CD4-positive, alpha-beta T cell treated with Interleukin-6 at 100 ng/mL for 8 hours (primary cell): ENCODE results near the gene RNF149.
"Not testable (repeated sequence)": the region's sequence is repeated elsewhere in the genome, so short reads cannot be mapped to it uniquely, and the experiment has no call there.

Experiments used
- DNase-seq: peaks from one replicate; pipeline ENCODE4 v3.0.0-alpha.2; 2020; ENCODE audit warnings: mixed read lengths, low spot score

Gene RNF149

GRCh38 chr2:101253703-101254450 lies 54.6 kb downstream of the RNF149 start:
- DNase-seq: peak; percentile 9

DNA sequence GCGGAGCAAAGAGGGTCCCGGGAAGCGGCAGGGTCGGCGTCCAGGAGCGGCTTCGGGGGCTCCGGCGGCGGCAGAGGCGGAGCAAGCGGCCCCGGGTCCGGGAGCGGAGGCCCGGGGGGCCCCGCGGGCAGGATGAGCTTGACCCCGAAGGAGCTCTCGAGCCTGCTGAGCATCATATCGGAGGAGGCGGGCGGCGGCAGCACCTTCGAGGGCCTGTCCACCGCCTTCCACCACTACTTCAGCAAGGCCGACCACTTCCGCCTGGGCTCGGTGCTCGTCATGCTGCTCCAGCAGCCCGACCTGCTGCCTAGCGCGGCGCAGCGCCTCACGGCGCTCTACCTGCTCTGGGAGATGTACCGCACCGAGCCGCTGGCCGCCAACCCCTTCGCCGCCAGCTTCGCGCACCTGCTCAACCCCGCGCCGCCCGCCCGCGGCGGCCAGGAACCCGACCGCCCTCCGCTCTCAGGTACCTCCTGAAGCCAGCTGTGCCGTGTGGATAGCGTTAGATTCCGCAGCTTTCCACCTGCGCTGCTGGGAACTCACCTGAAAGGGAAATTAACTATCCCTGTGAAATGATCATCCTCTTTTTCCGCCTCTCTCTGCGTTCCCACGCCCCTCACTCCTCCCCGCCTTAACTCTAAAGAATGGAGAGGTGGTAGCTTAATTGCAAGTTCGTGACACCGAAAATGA lies 55.3 kb downstream of the RNF149 start:
- peak; percentile 74 for DNase-seq

DNA sequence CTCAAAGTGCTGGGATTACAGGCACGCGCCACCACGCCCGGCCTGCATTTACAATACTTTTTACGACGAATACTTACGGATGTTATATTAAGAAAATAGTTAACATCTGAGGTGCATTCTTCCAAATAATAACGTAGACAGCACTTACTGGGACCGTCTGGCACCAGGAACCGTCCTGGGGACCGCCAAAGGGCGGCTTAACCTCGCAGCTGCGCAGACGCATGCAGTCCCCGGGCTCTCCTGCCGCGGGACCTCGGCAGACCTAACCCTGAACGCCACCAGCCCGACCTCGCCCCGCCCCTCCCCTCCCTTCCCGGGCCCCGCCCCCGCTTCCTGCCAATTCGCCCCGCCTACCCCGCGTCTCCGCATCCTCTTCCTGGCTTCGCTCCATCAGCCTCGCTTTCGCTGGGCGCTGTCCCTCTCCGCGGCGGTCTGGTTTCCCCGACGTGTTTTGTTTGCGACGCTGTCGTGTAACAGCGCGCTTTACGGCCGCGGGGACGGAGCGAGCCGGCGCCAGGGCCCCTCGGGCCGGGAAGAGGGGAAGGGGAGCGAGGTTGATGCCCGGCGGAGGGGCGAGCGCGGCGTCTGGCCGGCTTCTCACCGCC lies 56.0 kb downstream of the RNF149 start, which contains the start of gene CNOT11:
TSS of gene CNOT11 (plus strand) at position 479 of the 605 bp plus-strand sequence. CDS start at position 558, 79 bp downstream.
- peak; percentile 99 for DNase-seq

DNA sequence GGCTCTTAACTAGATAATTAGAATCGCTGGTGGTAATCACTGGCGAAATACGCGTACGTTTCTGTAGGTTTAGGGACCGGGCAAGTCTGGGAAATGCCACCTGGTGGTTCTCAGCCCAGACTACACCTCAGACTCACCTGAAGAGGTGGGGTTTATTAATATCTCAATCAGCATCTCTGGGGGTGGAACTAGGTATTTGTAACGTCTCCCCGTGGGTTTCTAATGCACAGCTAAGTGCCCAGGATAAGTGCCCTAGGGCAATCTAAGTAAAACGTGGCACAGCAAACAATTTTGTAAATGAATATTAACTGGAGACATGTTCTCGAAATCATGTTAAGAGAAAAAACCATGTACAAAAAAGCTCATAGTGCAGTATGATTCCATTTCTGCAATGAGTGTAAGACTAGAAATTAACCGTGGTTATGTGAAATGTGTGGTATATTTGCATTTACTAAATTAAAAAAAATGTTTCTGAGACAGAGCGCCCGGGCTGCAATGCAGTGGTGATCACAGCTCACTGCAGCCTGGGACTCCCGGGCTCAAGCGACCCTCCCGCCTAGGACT lies 56.6 kb downstream of the RNF149 start:
- DNase-seq: peak; percentile 17

GRCh38 chr2:101251246-101251781 lies 57.2 kb downstream of the RNF149 start:
- DNase-seq: not testable (repeated sequence)

GRCh38 chr2:101249826-101250225 lies 58.7 kb downstream of the RNF149 start:
- no peak for DNase-seq

DNA sequence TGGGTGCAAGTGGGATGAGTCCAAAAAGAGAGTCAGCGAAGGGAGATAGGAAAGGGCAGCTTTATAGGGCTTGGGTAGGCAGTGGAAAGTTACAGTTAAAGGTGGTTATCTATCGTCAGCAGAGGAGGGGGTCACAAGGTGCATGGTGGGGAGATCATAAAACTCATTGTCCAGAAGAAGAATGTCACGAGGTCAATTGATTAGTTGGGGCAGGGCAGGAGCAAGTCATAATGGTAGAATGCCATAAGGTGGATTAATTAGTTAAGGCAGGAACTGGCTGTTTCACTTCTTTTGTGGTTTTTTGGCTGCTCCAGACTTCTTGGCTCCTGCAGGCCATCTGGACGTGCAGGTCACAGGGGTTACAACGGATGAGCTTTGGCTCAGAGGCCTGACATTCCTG lies 59.7 kb downstream of the RNF149 start:
- DNase-seq: not testable (repeated sequence)

DNA sequence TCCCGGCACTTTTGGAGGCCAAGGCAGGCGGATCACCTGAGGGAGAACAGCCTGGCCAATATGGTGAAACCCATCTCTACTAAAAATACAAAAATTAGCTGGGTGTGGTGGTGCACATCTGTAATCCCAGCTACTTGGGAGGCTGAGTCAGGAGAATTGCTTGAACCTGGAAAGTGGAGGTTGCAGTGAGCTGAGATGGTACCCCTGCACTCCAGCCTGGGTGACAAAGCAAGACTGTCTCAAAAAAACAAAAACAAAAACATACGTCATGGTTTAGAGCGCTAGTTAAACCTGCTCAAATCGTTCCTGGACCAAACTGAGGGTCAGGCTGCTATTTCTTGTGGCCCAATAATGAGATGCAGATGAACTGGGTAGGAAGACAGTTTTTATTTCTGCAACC lies 63.0 kb downstream of the RNF149 start:
- DNase-seq: not testable (repeated sequence)

- DNase-seq: not testable (repeated sequence)
These were observed 63.6 kb downstream of the RNF149 start for GRCh38 chr2:101244899-101245298.

DNA sequence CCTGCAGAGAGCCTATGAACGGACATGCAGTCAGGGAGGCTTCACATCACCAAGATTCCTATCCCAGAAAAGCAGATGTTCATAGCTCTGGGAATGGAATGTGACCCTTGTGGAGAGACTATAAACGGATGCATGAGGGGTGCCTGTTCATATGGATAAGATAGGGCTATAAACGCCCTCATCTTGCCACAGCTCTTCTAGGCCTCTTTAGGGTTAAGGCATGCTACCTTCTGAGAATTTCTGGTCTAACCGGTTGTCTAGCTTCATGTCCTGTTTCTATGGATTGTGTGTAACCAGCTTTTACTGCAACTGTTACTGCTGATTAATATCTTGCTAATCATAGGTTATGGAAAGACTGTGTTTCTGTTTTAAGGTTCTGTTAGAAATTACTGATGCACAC lies 64.1 kb downstream of the RNF149 start:
- DNase-seq: not testable (repeated sequence)

DNA sequence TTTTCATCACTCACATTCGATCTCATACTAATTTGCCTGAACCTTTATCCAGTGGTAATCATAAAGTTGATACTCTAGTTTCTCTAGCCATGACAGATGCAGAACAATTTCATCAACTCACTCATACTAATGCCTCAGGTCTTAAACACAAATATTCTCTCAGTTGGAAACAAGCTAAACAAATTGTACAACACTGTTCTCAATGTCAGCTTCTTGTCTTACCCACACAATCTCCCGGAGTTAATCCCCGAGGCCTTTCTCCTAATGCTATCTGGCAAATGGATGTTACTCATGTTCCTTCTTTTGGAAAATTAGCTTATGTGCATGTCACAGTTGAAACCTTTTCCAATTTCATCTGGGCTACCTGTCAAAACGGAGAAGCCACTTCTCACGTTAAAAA lies 67.3 kb downstream of the RNF149 start:
- no peak for DNase-seq

GRCh38 chr2:101240694-101241093 lies 67.8 kb downstream of the RNF149 start:
- DNase-seq: peak; percentile 16

DNA sequence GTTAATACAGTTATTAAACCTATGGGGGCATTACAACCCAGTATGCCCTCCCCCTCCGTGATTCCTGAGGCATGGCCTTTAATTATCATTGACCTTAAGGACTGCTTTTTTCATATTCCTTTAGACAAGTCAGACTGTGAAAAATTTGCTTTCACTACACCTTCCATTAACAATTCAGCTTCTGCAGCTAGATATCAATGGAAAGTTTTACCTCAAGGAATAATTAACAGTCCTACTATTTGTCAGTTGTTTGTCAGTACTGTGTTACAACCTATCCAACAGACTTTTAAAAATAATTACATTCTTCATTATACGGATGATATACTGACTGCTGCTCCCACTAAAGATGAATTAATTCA lies 68.8 kb downstream of the RNF149 start:
- DNase-seq: not testable (repeated sequence)

DNA sequence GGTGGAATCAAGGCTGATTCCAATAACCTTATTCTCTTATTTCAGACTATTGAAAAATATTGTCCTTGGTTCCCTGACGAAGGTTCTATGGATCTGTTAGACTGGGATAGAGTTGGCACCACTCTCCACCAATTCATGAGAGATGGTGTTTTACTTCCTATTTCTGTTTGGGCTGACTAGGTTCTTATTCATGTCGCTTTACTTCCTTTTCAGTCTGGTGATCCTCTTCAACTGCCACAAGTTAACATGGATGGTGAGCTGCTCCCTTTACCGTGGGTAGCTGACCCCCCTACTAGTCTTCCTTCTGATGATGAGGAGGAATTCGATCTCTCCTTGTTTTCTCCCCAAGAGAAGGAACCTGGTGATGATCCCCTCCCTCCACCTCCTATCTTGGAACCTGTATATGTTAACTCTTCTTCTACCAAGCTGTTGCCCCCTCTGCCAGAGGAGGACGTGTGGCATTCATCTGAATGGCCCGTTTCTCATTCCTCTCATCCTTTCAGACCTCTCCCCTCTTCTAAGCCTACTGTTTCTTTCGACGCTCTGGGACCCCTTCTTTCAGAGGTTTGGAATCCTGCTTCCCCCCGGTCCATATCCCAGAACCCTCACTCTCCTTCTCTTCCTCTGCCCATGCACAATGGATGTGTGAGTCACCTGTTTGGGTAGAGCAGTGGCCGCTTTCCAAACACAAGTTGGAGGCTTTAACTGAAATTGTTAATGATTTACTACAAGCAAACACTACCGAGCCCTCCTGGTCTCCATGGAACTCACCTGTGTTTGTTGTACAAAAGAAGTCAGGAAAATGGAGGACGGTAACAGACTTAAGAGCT lies 69.4 kb downstream of the RNF149 start:
- no peak for DNase-seq

- DNase-seq: not testable (repeated sequence)
These were observed 70.6 kb downstream of the RNF149 start for GRCh38 chr2:101237944-101238343.

GRCh38 chr2:101235956-101236355 lies 72.5 kb downstream of the RNF149 start:
- DNase-seq: not testable (repeated sequence)

DNA sequence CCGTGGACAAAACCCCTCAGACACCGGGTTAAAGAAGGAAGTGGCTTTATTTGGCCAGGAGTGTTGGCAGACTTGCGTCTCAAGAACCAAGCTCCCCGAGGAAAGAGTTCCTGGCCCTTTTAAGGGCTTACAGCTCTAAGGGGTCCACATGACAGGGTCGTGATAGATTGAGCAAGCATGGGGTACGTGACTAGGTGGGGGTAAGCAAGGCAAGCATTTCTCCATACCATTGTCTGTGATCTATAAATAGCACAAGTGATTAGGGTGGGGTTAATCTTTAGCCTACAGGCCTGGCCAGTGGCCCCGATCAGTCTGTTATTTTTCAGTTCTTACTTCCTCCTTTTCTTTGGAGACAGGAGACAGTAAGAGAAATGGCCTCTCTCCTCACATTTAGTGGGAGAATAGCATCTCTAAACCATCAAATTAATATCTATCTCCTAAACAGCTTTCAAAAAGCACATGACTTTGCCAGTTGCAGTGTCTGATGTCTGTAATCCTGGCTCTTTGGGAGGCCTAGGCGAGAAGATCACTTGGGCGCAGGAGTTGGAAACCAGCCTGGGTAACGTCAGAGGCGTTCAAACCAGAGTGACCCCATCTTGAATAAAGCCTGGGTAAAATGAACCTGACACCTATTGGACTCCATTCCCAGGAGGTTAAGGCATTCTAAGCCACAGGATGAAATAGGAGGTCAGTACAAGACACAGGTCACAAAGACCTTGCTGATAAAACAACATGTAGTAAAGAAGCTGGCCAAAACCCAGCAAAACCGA lies 74.1 kb downstream of the RNF149 start:
- DNase-seq: no peak

DNA sequence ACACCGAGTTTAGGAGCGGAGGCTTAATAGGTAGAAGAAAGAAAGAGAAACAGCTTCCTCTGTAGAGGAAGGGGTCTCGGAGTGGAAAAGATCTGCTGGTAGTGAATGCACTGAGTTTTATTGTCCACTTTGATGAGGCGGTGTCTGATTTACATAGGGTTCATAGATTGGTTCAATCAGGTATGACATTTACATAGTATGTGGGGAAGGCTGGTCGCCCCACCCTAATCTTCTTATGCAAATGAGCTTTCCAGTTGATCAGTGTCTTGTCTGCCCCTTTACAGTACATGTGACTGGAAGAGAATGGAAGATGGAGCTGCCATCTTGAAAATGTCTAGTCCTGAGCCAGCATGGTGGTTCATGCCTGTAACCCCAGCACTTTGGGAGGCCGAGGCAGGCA lies 75.7 kb downstream of the RNF149 start:
- DNase-seq: no peak

DNA sequence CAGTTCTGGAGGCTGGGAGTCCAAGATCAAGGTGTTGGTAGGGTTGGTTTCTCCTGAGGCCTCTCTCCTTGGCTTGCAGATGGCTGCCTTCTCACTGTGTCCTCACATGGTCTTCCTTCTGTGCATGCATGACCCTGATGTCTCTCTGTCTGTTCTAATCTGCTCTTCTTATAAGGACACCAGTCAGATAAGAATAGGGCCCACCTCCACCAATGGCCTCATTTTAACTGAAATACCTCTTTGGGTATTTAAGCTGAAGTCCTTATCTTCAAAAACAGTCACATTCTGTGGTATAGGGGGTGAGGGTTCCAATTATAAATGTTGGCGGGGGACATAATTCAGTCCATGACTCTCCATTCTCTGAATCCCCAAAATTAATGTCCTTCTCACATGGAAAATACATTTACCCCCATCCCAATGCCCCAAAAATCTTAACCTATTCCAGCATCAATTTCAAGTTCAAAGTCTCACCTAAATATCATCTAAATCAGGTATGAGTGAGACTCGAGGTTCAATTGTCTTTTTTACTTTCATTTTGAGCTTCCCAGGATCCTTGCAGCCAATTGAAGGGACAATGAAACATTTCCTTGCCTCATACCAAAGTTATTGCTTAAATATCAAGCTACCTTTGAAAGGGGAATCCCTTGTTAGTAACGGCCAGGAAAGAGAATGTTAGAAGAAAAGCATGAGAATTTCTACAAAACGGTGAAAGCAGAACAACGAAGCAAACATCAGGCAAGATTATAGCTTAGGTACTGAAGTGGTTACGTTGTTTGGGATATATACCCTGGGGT lies 76.4 kb downstream of the RNF149 start:
- no peak for DNase-seq

GRCh38 chr2:101231240-101231639 lies 77.3 kb downstream of the RNF149 start:
- DNase-seq: no peak
